NCI-H2171 treated with DMSO at 0.1 percent for 48 hours (cell line): Measurements from ENCODE around the gene PDE1C.
"Not testable (repeated sequence)": the region's sequence is repeated elsewhere in the genome, so short reads cannot be mapped to it uniquely, and the experiment has no call there.

ENCODE experiments used
- DNase-seq: peaks from one replicate; lab custom pipeline; 2025; lab: John Stamatoyannopoulos, UW

PDE1C gene

GRCh38 chr7:32070406-32071360, at the start of gene PDE1C:
PDE1C (minus strand) TSS chr7:32070407.
- DNase-seq, result peak; percentile 46

- DNase-seq, result peak; percentile 71
Measured at GRCh38 chr7:32119790-32120196, 49.6 kb upstream of the PDE1C start.

GRCh38 chr7:32117837-32118236, 47.6 kb upstream of the PDE1C start:
- no peak for DNase-seq

DNA sequence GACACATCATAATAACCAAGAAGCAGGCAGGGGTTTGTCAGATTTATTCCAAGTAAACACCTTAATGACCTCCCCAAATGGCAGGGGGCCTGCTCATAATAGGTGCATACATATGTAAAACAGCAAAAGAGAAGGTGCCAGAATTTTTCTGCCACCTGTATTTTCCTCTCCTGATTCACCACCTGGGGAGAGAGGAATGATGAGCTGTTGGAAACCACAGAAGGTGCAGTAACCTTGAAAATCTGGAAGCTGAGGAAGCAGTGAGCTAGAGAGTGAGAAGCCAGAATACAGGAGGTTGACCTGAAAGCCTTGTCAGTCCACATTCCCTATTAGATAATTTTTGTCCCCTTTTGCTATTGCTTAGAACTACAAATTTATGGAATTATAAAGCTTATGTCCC, 46.2 kb upstream of the PDE1C start:
- DNase-seq, result peak; percentile 55

- DNase-seq, result no peak
Measured at GRCh38 chr7:32115831-32116230, 45.6 kb upstream of the PDE1C start.

- DNase-seq, result no peak
Measured at GRCh38 chr7:32108651-32109050, 38.4 kb upstream of the PDE1C start.

DNA sequence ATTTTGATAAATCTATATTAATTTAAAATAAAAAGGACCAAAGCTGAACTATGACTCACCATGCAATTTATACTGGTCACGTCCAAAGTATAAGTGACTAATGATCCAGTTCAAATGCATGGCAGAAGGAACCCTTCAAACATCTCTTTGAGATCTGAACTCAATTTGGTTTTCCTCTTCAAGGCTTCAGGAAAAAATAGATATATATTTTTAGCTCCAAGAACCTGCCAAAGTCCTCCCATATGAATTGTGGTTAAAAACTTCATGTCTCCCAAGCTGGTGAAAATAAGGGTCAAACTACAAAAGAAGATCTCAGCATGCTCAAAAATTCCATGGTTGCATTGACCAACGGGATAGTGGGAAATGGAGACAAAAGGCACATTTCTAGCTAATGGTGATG, 34.6 kb upstream of the PDE1C start:
- no peak for DNase-seq

DNA sequence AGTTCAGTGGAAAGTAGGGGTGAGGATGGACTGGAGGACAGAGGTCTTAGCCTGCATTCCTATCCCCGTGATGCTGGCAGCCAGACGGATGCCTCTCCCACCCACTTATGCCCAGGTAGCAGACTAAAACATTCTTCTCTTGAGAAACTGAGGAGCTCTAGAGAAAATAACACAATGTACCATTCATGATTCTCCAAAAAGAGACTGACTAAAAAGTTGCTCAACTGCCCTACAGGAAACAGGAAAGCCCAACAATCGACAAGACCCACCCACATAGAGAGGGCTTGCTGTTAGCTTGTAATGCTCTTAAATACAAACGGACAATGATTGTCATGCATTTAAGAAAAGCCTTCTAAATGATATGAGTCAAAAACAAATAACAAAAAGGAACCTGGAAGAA, 33.2 kb upstream of the PDE1C start:
- DNase-seq, result no peak

DNA sequence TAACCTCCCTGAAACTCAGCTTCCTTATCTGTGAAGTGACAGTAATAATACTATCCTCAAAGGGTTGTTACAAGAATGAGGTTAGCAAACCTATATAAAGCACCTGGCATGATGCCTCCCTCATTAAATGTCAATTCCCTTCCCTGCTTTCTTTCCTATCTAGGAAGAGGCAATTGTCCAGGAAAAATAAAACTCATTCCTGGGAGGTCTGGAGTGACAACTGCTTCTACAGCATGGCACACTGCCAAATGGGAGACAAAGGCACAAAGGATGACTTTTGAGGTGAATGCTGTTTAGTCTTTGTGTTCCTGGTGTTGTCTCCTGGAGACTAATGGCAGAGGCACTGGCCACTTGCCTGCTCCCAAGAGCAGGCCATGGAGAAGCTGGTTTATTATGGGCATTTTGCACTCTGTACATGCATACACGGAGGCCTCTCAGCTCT, 32.2 kb upstream of the PDE1C start:
- no peak for DNase-seq

DNA sequence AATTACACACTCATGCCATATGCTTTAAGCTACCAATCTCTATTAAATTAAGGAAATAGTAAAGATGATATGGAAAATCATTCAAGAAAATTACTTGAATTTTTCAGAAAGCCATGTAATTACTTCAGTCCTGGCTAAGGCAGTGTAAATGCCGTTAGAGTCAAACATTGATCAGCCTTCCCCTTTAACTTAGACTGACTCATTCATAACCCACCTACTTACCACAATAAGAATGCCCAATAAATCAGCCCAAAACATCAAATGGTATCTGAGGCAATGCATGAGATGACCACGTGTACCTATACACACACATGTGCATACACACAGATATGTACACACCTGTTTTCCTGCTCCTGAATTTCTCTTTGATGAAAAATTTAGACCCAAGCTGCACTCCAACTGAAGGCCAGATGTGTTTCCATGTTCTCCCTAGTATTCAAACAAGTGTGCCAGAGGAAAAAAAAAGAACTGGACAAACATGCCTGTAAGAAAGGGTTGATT, 30.2 kb upstream of the PDE1C start:
- no peak for DNase-seq

- DNase-seq, result no peak
Measured at GRCh38 chr7:32094516-32094915, 24.3 kb upstream of the PDE1C start.

GRCh38 chr7:32093415-32094408, 23.5 kb upstream of the PDE1C start:
- no peak for DNase-seq

DNA sequence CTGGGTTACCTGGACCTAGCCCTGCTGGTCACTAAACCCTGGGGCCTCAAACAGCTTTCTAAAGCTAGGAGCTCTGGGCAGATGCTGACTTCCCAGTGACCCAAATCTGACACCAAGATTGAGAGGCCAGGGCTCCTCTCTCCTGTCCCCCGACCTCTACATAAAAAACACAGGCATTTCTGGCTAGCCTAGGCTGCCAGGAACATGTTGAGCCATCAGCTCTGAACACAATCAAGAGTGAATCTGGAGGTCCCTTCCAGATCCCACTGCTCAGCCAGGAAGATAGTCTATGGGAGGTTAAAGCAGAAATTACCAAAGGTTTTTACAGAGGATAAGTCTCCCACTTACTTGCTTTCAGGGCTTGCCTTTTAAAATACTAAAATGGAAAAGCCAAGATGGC, 22.1 kb upstream of the PDE1C start:
- no peak for DNase-seq

GRCh38 chr7:32091608-32092210, 21.5 kb upstream of the PDE1C start:
- DNase-seq, result no peak

- DNase-seq, result no peak
Measured at GRCh38 chr7:32089678-32090077, 19.5 kb upstream of the PDE1C start.

DNA sequence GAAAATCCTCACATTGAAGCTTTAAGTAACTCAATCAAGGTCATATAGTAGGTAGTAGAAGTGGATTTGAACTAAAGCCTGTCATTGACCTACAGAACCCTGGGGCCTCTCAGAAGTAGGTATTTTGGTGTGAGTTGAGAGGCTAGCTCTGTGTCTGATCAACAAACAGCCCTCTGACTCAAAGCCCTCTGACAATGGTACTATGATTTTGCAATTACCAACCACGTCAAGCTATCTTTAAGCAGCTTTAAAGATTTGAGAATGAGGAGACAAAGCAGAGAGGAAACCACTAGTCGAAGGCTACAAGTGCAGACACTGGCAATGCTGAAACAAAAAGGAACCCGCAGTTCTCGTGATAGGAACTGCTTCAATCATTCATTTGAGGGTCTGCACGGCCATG, 19.0 kb upstream of the PDE1C start:
- DNase-seq, result no peak

DNA sequence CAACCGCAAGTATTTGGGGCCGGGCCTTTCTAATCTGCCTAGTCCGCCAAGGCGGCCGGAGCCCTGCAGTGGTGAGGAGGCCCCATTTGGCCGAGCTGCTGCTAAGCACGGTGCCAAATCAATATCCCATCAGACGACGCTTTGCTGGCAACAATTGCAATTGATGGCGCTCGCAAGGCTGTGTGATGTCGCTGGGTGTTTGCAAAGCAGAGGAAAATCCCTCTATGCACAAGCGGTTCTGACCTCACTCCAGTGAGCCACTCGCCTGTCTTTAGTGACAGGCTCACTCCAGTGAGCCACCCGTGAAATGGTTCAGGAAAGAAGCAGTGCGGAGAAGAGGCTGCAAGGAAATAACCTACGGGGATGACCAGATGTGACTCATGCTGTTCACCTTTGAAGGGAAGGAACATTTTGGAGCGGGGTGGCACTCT, 18.3 kb upstream of the PDE1C start:
- no peak for DNase-seq

- DNase-seq, result peak; percentile 72
Measured at GRCh38 chr7:32079510-32079909, 9.3 kb upstream of the PDE1C start.

DNA sequence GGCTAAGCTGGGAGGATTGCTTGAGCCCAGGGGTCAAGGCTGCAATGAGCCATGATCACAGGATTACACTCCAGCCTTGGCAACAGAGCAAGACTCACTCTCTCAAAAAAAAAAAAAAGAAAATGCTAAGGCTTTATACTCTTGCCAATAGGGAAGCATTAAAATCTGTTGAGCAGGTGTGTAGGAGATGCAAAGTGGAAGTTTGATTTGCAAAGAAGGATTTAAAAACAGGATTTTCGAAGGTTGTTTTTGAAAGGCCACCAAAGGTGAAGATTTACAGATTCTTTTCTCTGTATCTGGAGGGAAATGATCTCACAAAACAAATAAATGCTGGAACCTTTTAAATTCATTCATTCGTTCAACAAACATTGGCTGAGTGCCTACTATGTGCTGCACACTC, 8.6 kb upstream of the PDE1C start:
- no peak for DNase-seq

- no peak for DNase-seq
Measured at GRCh38 chr7:32077806-32078205, 7.6 kb upstream of the PDE1C start.

DNA sequence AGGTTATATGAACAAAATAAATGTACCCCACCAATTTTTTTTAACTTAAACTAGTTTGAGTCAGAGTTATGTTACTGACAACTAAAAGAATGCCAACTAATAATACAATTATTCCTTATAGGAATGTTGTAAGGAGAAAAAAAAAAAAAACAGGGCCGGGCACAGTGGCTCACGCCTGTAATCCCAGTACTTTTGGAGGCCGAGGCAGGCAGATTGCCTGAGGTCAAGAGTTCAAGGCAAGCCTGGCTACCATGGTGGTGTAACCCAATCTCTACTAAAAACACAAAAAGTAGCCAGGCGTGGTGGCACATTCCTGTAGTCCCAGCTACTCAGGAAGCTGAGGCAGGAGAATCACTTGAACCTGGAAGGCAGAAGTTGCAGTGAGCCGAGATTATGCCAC, 6.6 kb upstream of the PDE1C start:
- not testable (repeated sequence) for DNase-seq

GRCh38 chr7:32075612-32076011, 5.4 kb upstream of the PDE1C start:
- no peak for DNase-seq
